ENCODE data around the gene TOP1. TPM values are rescaled to one million over a fixed set of nuclear protein-coding genes. Genes with fewer than 3 reads are reported as not detected.
A peak's percentile ranks its signal among the peaks of the same experiment; 100 is the strongest.

The TOP1 gene
- total and polyA plus RNA-seq, 9 of the 15 experiments (the other 6 are each of a cell fraction or from before 2014, with no cell fraction given), result 26.4 to 127 (median 39.6) TPM

GRCh38 chr20:41003143-41003935, 25.3 kb upstream of the TOP1 start (continued):
- TF ChIP-seq TCF3 (CRISPR knock-in tag; IDR thresholded peaks at IDR 0.05), result 0 out of 2 replicates have a peak, but pooled peaks have one; percentile 10
- 0 out of 2 replicates have a peak, but pooled peaks have one; percentile 15 for TF ChIP-seq HDAC2 (IDR thresholded peaks at IDR 0.05)
- no peak for TF ChIP-seq ZNF134 (CRISPR knock-in tag; conservative IDR thresholded peaks at IDR 0.05)
- peak; percentile 38 for TF ChIP-seq ASH1L (IDR thresholded peaks at IDR 0.05; ENCODE audit: borderline replicate concordance, low read depth, partially characterized antibody)
- TF ChIP-seq, protein P1, sequence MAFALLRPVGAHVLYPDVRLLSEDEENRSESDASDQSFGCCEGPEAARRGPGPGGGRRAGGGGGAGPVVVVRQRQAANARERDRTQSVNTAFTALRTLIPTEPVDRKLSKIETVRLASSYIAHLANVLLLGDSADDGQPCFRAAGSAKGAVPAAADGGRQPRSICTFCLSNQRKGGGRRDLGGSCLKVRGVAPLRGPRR (CRISPR knock-in tag; IDR thresholded peaks at IDR 0.05), result no peak
- no peak for TF ChIP-seq TFAM (CRISPR knock-in tag; conservative IDR thresholded peaks at IDR 0.05)
- TF ChIP-seq DMBX1 (CRISPR knock-in tag; IDR thresholded peaks at IDR 0.05; ENCODE audit: borderline replicate concordance), result 0 out of 2 replicates have a peak, but pooled peaks have one; percentile 17
- no peak for TF ChIP-seq ETV6 (IDR thresholded peaks at IDR 0.05; ENCODE audit: borderline replicate concordance in 1 of 2, low read depth in 2 of 2, low read length in 1 of 2)
- 0 out of 2 replicates have a peak, but pooled peaks have one; percentile 18 for TF ChIP-seq ETV6 (CRISPR knock-in tag; IDR thresholded peaks at IDR 0.05; ENCODE audit: borderline replicate concordance)
- no peak for TF ChIP-seq GTF2B (IDR thresholded peaks at IDR 0.05; ENCODE audit: extremely low read depth, insufficient read length)
- peak; percentile 86 for TF ChIP-seq ZNF316 (IDR thresholded peaks at IDR 0.05)
- 0 out of 2 replicates have a peak, but pooled peaks have one; percentile 28 for TF ChIP-seq ZBTB33 (CRISPR knock-in tag; IDR thresholded peaks at IDR 0.05)
- TF ChIP-seq, protein P2, sequence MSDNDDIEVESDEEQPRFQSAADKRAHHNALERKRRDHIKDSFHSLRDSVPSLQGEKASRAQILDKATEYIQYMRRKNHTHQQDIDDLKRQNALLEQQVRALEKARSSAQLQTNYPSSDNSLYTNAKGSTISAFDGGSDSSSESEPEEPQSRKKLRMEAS (CRISPR knock-in tag; IDR thresholded peaks at IDR 0.05), result peak; percentile 75
- TF ChIP-seq BDP1 (IDR thresholded peaks at IDR 0.05; ENCODE audit: insufficient read depth, insufficient read length), result no peak
- TF ChIP-seq ZNF124 (CRISPR knock-in tag; IDR thresholded peaks at IDR 0.05), result no peak
- no peak for TF ChIP-seq ZNF655 (CRISPR knock-in tag; IDR thresholded peaks at IDR 0.05)
- TF ChIP-seq TEAD2 (tag; IDR thresholded peaks at IDR 0.05), result no peak
- no peak for TF ChIP-seq KAT8 (IDR thresholded peaks at IDR 0.05; ENCODE audit: low read depth)
- TF ChIP-seq CEBPB (tag; IDR thresholded peaks at IDR 0.05), result peak; percentile 85
- TF ChIP-seq HNRNPL (IDR thresholded peaks at IDR 0.05; ENCODE audit: low read depth, low read length), result no peak
- TF ChIP-seq EP400 (IDR thresholded peaks at IDR 0.05), result peak; percentile 70
- TF ChIP-seq SPI1 (IDR thresholded peaks at IDR 0.05; ENCODE audit: borderline replicate concordance, low read depth, low read length), result peak; percentile 68
- peak in 1 of 2 experiments; percentile 35; a peak in 1 of 4 replicates for TF ChIP-seq MAZ (CRISPR knock-in tag; conservative IDR thresholded peaks at IDR 0.05 in 1 of 2, IDR thresholded peaks at IDR 0.05 in 1 of 2)
